GM12878 (cell line): ENCODE data around the gene PIGB. TPM values are rescaled to one million over a fixed set of nuclear protein-coding genes. Genes with fewer than 3 reads are reported as not detected.

ENCODE experiments used
- ATAC-seq: fragments of 200-7000 bp; cut with Tn5 transposase; 3 replicates; pipeline ENCODE4 v1.9.1; 2020; ENCODE audit warnings: mild to moderate bottlenecking, moderate library complexity
- BruUV-seq: library from RNA; stranded (reverse); fragments of 400-500 nt; replicated peaks from 2 replicates; lab custom pipeline; 2021; lab: Mats Ljungman, UMichigan
- CTCF ChIA-PET: fragments of 300-600 bp; sonication (Branson Sonifier 250); formaldehyde crosslinking; extraction: SDS; loops from one replicate; lab custom pipeline; 2021; ENCODE audit warnings: inconsistent platforms; lab: Yijun Ruan, JAX
- POLR2A ChIA-PET: fragments of 350-600 bp; formaldehyde crosslinking; extraction: SDS; loops from one replicate; lab custom pipeline; 2021; ENCODE audit warnings: inconsistent platforms; lab: Charles Lee
- RAD21 ChIA-PET: fragments of 300-600 bp; sonication (Branson Sonifier 250); formaldehyde crosslinking; loops from one replicate; lab custom pipeline; 2023; ENCODE audit warnings: antibody characterized with exemption; ENCODE audit not compliant: unreplicated experiment; lab: Charles Lee
- SMC1A ChIA-PET: fragments of 300-600 bp; sonication (Branson Sonifier 250); formaldehyde crosslinking; loops from one replicate; lab custom pipeline; 2023; ENCODE audit not compliant: unreplicated experiment, uncharacterized antibody; lab: Charles Lee
- DNase-seq: peaks from one replicate; pipeline ENCODE4 v3.0.0-alpha.2; 2011; ENCODE audit warnings: low read depth, low spot score
- FAIRE-seq: peaks from 3 replicates; lab custom pipeline; 2011; peaks lifted over from hg19 to GRCh38; lab: Jason Lieb, UNC
- H2AFZ ChIP-seq: 2 replicates; pipeline ENCODE4 v1.6.0; 2011; ENCODE audit warnings: low read depth, low read length, control low read depth; ENCODE audit not compliant: control insufficient read depth
- H3K27ac ChIP-seq: 2 replicates; pipeline ENCODE4 v1.5.1; 2011; ENCODE audit warnings: control low read depth; ENCODE audit not compliant: control insufficient read depth, insufficient read depth
- H3K27me3 ChIP-seq, 2 experiments: replicated peaks in 1 of 2; 2 replicates each; pipeline versions ENCODE4 v1.6.0 to v1.6.1; 2011; ENCODE audit warnings: low read length in 1 of 2; ENCODE audit not compliant: control insufficient read depth in 2 of 2, insufficient read depth in 2 of 2
- H3K36me3 ChIP-seq, 2 experiments: 2 replicates each; pipeline ENCODE4 v1.5.1; 2011; ENCODE audit warnings: low read length in 1 of 2; ENCODE audit not compliant: control insufficient read depth in 2 of 2, insufficient read depth in 2 of 2
- H3K4me1 ChIP-seq: 2 replicates; pipeline ENCODE4 v1.6.1; 2011; ENCODE audit warnings: mild to moderate bottlenecking, low read length, moderate library complexity, mixed read lengths; ENCODE audit not compliant: control insufficient read depth, insufficient read depth
- H3K4me2 ChIP-seq: 2 replicates; pipeline ENCODE4 v1.6.0; 2011; ENCODE audit warnings: control low read depth; ENCODE audit not compliant: control insufficient read depth, insufficient read depth
- H3K4me3 ChIP-seq: fragments of 200-600 bp; sonication (generic); 2 replicates; pipeline ENCODE4 v1.5.1; 2016
- H3K79me2 ChIP-seq: 2 replicates; pipeline ENCODE4 v1.6.0; 2011; ENCODE audit warnings: low read length; ENCODE audit not compliant: control insufficient read depth, insufficient read depth
- H3K9ac ChIP-seq: 2 replicates; pipeline ENCODE4 v1.8.0; 2011; ENCODE audit warnings: low read length, control low read depth, mixed read lengths; ENCODE audit not compliant: control insufficient read depth, insufficient read depth
- H3K9me3 ChIP-seq: replicated peaks from 3 replicates; pipeline ENCODE4 v1.5.1; 2011; ENCODE audit warnings: mild to moderate bottlenecking, low read length; ENCODE audit not compliant: control insufficient read depth, insufficient read depth
- H4K20me1 ChIP-seq: 2 replicates; pipeline ENCODE4 v1.6.0; 2011; ENCODE audit not compliant: control insufficient read depth, insufficient read depth
- CBX3 ChIP-seq: fragments of 200-600 bp; sonication (generic); IDR thresholded peaks from 2 replicates; pipeline ENCODE4 v1.6.1; 2016; ENCODE audit warnings: low read depth, borderline replicate concordance
- E2F4 ChIP-seq: IDR thresholded peaks from 2 replicates; pipeline ENCODE4 v1.6.1; 2012; ENCODE audit warnings: low read depth, low read length, improper control_type of control experiment
- FOXK2 ChIP-seq: fragments of 450-650 bp; IDR thresholded peaks from 2 replicates; pipeline ENCODE4 v1.6.1; 2017; ENCODE audit warnings: mild to moderate bottlenecking, moderate library complexity
- KDM1A ChIP-seq: fragments of 200-600 bp; sonication (generic); IDR thresholded peaks from 2 replicates; pipeline ENCODE4 v1.6.1; 2016; ENCODE audit warnings: borderline replicate concordance
- MTA2 ChIP-seq: fragments of 450-650 bp; IDR thresholded peaks from 2 replicates; pipeline ENCODE4 v1.6.1; 2016; ENCODE audit warnings: low read depth, mild to moderate bottlenecking, moderate library complexity
- RUNX3 ChIP-seq: IDR thresholded peaks from 2 replicates; pipeline ENCODE4 v1.6.1; 2012; ENCODE audit warnings: low read length, inconsistent platforms
- SREBF2 ChIP-seq: IDR thresholded peaks from 2 replicates; pipeline ENCODE4 v1.6.1; 2012; ENCODE audit warnings: mild to moderate bottlenecking, low read length
- TAF1 ChIP-seq: IDR thresholded peaks from 2 replicates; pipeline ENCODE4 v1.6.1; 2011; ENCODE audit warnings: mild to moderate bottlenecking, low read depth, low read length, borderline replicate concordance
- TCF7 ChIP-seq: IDR thresholded peaks from 2 replicates; pipeline ENCODE4 v1.6.1; 2014; ENCODE audit warnings: antibody characterized with exemption, borderline replicate concordance
- WRNIP1 ChIP-seq: IDR thresholded peaks from 2 replicates; pipeline ENCODE4 v1.6.1; 2011; ENCODE audit warnings: low read depth, low read length, improper control_type of control experiment, borderline replicate concordance
- YY1 ChIP-seq: IDR thresholded peaks from 2 replicates; pipeline ENCODE4 v1.6.1; 2011; ENCODE audit warnings: low read depth, mild to moderate bottlenecking, low read length
- WGBS: methylation state at CpG from one replicate; pipeline ENCODE4 v1.1.6; 2016; ENCODE audit warnings: low lambda C conversion rate; ENCODE audit not compliant: insufficient replicate concordance, insufficient coverage; ENCODE audit errors: missing lambda C conversion rate; 5-methylcytosine and 5-hydroxymethylcytosine counted together
- in situ Hi-C: fragments of 300-500 bp; cut with MboI; formaldehyde crosslinking; loops from 9 replicates; pipeline ENCODE4 v1.14.3; 2018; ENCODE audit warnings: mixed read lengths
- intact Hi-C: fragments of 100-400 bp; cut with micrococcal nuclease; formaldehyde crosslinking; loops from one replicate; pipeline ENCODE4 v1.14.2; 2022; ENCODE audit not compliant: unreplicated experiment
- polyA plus RNA-seq, 11 experiments: library from polyadenylated mRNA; depleted of rRNA in 4 of 11; unstranded in 6 of 11; stranded (reverse) in 5 of 11; fragments of >200 nt; fragmentation: Nextera tagmentation in 4 of 11; fragmentation: Illumina TruSeq in 1 of 11; extraction: Ambion mirVana in 4 of 11; extraction: Trizol in 1 of 11; gene quantifications; 1 replicate in 1 of 11; 2 replicates in 10 of 11; pipeline versions ENCODE4 v1.2.1 to v1.2.3, GENCODE V29; 2011 to 2016; ENCODE audit warnings: inconsistent platforms in 2 of 11, missing spikeins in 2 of 11, low read depth in 1 of 11
- total RNA-seq, 4 experiments: library from RNA; depleted of rRNA in 3 of 4; stranded (reverse); fragments of >200 nt in 3 of 4; fragmentation: Illumina TruSeq in 1 of 4; extraction: Trizol in 1 of 4; gene quantifications; 2 replicates each; pipeline versions ENCODE4 v1.2.1 to v1.2.3, GENCODE V29; 2013 to 2021
- TF ChIP-seq, protein P1 (sequence below): IDR thresholded peaks from 2 replicates; pipeline ENCODE4 v1.6.1; 2012; ENCODE audit warnings: low read length, inconsistent platforms
- TF ChIP-seq, protein P2 (sequence below): fragments of 450-650 bp; IDR thresholded peaks from 2 replicates; pipeline ENCODE4 v1.6.1; 2018; ENCODE audit warnings: mild to moderate bottlenecking, low read depth, moderate library complexity; ENCODE audit not compliant: partially characterized antibody

PIGB gene
- total and polyA plus RNA-seq, 10 of the 15 experiments (the other 5 are each of a cell fraction or from before 2014, with no cell fraction given), result 17.9 to 46.0 (median 25.2) TPM

DNA sequence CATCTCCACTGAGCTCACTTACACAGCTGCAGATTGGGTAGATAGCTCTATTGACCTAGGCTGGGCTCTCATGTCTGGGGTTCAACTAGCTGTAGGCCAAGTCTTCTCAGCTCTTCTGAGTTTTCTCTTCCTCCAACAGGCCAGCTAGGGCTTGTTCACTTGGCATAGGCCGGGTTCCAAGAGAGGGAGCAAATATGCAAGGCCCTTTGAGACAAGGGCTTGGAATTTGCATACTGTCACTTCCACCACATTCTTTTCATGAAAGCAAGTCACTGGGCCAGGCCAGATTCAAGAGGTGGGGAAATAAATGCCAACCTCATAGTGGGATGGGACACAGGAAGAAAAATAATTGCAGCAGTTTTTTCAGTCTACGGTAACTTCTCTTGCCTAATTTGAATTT lies 25.2 kb downstream of the PIGB start:
- intact Hi-C loops, result no loop called here

GRCh38 chr15:55348281-55348778 lies 29.3 kb downstream of the PIGB start:
- no peaks in the 10 kb centered on the region for H3K27me3 ChIP-seq
- no peaks in the 10 kb centered on the region for H3K79me2 ChIP-seq
- DNase-seq, result no peak
- ATAC-seq, result no peak
- H3K4me1 ChIP-seq, result no peaks in the 10 kb centered on the region
- H4K20me1 ChIP-seq, result no peaks in the 10 kb centered on the region
- RAD21 ChIA-PET, result no interaction called here
- H3K36me3 ChIP-seq, result peaks cover 0 to 7% of the 10 kb centered on the region in 2 experiments; a peak in 1 of 4 replicates
- no TSS peak for BruUV-seq
- H3K4me2 ChIP-seq, result no peak overlapping the region
- H3K27ac ChIP-seq, result no peak overlapping the region
- intact Hi-C loops (no loop called here), in situ Hi-C loops (no loop called here)
- no peak for FAIRE-seq
- H2AFZ ChIP-seq, result no peak overlapping the region
- SMC1A ChIA-PET, result no interaction called here
- POLR2A ChIA-PET, result no interaction called here
- TF ChIP-seq E2F4, result no peak
- TF ChIP-seq, protein P1, sequence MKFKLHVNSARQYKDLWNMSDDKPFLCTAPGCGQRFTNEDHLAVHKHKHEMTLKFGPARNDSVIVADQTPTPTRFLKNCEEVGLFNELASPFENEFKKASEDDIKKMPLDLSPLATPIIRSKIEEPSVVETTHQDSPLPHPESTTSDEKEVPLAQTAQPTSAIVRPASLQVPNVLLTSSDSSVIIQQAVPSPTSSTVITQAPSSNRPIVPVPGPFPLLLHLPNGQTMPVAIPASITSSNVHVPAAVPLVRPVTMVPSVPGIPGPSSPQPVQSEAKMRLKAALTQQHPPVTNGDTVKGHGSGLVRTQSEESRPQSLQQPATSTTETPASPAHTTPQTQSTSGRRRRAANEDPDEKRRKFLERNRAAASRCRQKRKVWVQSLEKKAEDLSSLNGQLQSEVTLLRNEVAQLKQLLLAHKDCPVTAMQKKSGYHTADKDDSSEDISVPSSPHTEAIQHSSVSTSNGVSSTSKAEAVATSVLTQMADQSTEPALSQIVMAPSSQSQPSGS, result no peak
- no peak for TF ChIP-seq SREBF2
- no peak for TF ChIP-seq WRNIP1
- no peak for TF ChIP-seq RUNX3
- TF ChIP-seq FOXK2, result no peak
- no peak for TF ChIP-seq MTA2
- TF ChIP-seq YY1, result no peak
- TF ChIP-seq, protein P2, sequence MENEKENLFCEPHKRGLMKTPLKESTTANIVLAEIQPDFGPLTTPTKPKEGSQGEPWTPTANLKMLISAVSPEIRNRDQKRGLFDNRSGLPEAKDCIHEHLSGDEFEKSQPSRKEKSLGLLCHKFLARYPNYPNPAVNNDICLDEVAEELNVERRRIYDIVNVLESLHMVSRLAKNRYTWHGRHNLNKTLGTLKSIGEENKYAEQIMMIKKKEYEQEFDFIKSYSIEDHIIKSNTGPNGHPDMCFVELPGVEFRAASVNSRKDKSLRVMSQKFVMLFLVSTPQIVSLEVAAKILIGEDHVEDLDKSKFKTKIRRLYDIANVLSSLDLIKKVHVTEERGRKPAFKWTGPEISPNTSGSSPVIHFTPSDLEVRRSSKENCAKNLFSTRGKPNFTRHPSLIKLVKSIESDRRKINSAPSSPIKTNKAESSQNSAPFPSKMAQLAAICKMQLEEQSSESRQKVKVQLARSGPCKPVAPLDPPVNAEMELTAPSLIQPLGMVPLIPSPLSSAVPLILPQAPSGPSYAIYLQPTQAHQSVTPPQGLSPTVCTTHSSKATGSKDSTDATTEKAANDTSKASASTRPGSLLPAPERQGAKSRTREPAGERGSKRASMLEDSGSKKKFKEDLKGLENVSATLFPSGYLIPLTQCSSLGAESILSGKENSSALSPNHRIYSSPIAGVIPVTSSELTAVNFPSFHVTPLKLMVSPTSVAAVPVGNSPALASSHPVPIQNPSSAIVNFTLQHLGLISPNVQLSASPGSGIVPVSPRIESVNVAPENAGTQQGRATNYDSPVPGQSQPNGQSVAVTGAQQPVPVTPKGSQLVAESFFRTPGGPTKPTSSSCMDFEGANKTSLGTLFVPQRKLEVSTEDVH, result no peak
- no peak for TF ChIP-seq TCF7
- no peak for TF ChIP-seq KDM1A
- no peak for TF ChIP-seq CBX3
- H3K9ac ChIP-seq, result no peak overlapping the region
- no peaks in the 10 kb centered on the region for H3K9me3 ChIP-seq
- 92% methylated on average over 4 of the region's 4 CpGs for WGBS
- no peak overlapping the region for H3K4me3 ChIP-seq
- CTCF ChIA-PET, result interaction anchor here (1.4 to 2.0 kb wide), 2 partner anchors 11 to 60 kb away, joined by 3 to 6 read pairs; partner anchors contain the start of gene PIERCE2

More for the DNA sequence above, 25.2 kb downstream of the PIGB start:
- Histone ChIP-seq H4K20me1 (no peaks in the 10 kb centered on the region), H3K4me2 (no peak overlapping the region), H2AFZ (no peak overlapping the region), H3K4me3 (no peak overlapping the region), H3K27ac (no peak overlapping the region), H3K4me1 (no peaks in the 10 kb centered on the region), H3K36me3 (peaks cover 0 to 11% of the 10 kb centered on the region in 2 experiments; a peak in 1 of 4 replicates), H3K27me3 (no peaks in the 10 kb centered on the region), H3K9me3 (no peaks in the 10 kb centered on the region), H3K9ac (no peak overlapping the region), H3K79me2 (no peaks in the 10 kb centered on the region)
- ChIA-PET CTCF (interaction anchor here (1.0 to 1.8 kb wide), 3 partner anchors 91 to 95 kb away, joined by 3 to 6 read pairs (median 4); no protein-coding TSS in a partner anchor), RAD21 (interaction anchor here (0.6 to 1.0 kb wide), 2 partner anchors 64 to 1902 kb away, joined by 3 read pairs; partner anchors contain the start of gene PIERCE2), POLR2A (no interaction called here), SMC1A (no interaction called here)
- FAIRE-seq, result no peak
- no TSS peak for BruUV-seq
- no peak for DNase-seq
- in situ Hi-C loops, result no loop called here
- no peak; the same call in 2 of the 3 replicates for ATAC-seq
- 100% methylated on average over 2 of the region's 2 CpGs for WGBS
- TF ChIP-seq RUNX3 (no peak), TAF1 (no peak)
